Activated T-helper 1 cell treated with anti-CD3 and anti-CD28 coated beads, Interleukin-12 subunit alpha, Interleukin-12 subunit beta, Interleukin-2, Interleukin-4 antibody, amounts not matched to agents 30 ng/mL and 10 ng/mL and 1 ng/mL, durations not matched to agents 14 hours and 24 hours and 36 hours (primary cell): Measurements from ENCODE around the gene DNAJC24. TPM values are rescaled to one million over a fixed set of nuclear protein-coding genes. Genes with fewer than 3 reads are reported as not detected.

ENCODE experiments used
- DNase-seq: peaks from one replicate; pipeline ENCODE4 v3.0.0; 2021; ENCODE audit warnings: low spot score
- H3K27ac Mint-ChIP-seq: one replicate; pipeline ENCODE4 v1.8.0; 2021; ENCODE audit warnings: mild to moderate bottlenecking, mixed read lengths
- H3K27me3 Mint-ChIP-seq: one replicate; pipeline ENCODE4 v1.8.0; 2022; ENCODE audit warnings: mild to moderate bottlenecking, moderate library complexity, mixed read lengths; ENCODE audit not compliant: insufficient read depth
- H3K36me3 Mint-ChIP-seq: one replicate; pipeline ENCODE4 v1.8.0; 2021; ENCODE audit warnings: low read depth, mixed read lengths
- H3K4me1 Mint-ChIP-seq: one replicate; pipeline ENCODE4 v1.8.0; 2021; ENCODE audit warnings: low read depth, mixed read lengths
- H3K4me3 Mint-ChIP-seq: one replicate; pipeline ENCODE4 v1.8.0; 2021; ENCODE audit warnings: mild to moderate bottlenecking, moderate library complexity, mixed read lengths
- H3K9me3 Mint-ChIP-seq: one replicate; pipeline ENCODE4 v1.8.0; 2021; ENCODE audit warnings: mixed read lengths
- intact Hi-C: fragments of 100-400 bp; cut with micrococcal nuclease; formaldehyde crosslinking; loops from one replicate; pipeline ENCODE4 v1.15.1; 2024
- total RNA-seq: library from RNA; stranded (reverse); gene quantifications from 2 replicates; pipeline ENCODE4 v1.2.3, GENCODE V29; 2022

DNAJC24 gene
- total RNA-seq, 1 donor from 2014 or later = 15.8 TPM

DNA sequence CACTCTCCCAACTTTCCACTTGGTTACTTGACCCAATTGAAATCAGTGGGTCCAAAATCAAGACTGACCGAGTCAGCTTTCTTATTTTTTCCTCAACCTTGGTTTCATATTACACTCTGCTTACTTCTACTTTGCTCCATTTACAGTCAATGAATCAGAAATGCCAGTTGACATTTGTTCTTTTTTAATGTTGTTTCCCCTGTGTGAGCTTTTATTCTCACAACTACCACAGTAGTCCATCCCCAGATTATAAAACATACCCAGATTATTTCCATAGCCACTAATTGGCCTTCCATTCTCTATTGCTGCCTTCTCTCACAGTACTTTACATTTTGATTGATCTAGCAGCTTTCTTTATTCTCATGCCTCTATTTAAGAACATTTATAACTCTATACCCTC, 50.0 kb downstream of the DNAJC24 start:
- Mint-ChIP-seq H3K36me3 (no peaks in the 10 kb centered on the region), H3K4me3 (no peak overlapping the region), H3K27ac (no peak overlapping the region), H3K9me3 (no peaks in the 10 kb centered on the region), H3K27me3 (no peaks in the 10 kb centered on the region), H3K4me1 (no peaks in the 10 kb centered on the region)
- DNase-seq = no peak
- intact Hi-C loops = no loop called here

DNA sequence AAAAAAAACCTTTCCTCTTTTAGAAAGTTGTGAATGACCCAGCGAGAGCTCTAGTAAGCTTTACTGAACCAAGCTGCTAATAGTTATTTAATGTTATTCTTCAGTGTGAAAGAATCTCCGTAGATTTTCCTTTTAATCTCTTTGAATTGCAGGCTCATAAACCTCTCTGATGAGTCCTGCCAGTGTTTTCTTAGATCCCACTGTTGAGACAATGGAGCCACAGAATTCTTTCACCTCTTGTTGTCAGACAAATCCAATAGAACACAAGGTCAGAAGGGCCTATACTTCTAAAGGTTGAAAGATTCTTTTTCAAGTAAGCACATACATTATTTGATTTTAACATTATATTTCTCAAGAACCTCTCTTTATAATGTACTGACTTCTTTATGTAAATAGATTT, 52.2 kb downstream of the DNAJC24 start:
- Mint-ChIP-seq H3K9me3 (no peaks in the 10 kb centered on the region), H3K36me3 (peaks cover 1% of the 10 kb centered on the region), H3K4me1 (no peaks in the 10 kb centered on the region), H3K27me3 (no peaks in the 10 kb centered on the region), H3K27ac (no peak overlapping the region), H3K4me3 (no peak overlapping the region)
- DNase-seq = no peak
- intact Hi-C loops = no loop called here

DNA sequence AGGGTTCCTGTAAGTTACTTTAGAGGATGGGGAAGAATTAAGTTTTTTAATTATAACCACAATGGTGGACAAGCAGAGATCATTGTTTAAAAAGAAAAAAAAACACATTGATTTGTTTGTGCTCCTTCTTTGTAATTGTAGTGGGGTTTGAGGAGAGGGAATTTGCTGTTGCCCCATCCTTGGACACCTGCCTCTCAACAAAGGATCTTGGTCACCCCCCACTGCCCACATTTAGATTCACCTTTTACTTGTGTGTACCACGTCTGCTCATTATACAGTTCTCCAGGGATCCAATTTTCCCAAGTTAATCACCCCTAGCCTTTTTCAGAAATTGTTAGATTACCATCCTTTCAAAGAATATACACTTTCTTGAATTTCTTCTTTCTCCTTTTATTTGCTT, 53.0 kb downstream of the DNAJC24 start:
- Mint-ChIP-seq H3K4me3 (no peak overlapping the region), H3K27ac (no peak overlapping the region), H3K9me3 (no peaks in the 10 kb centered on the region), H3K4me1 (no peaks in the 10 kb centered on the region), H3K27me3 (no peaks in the 10 kb centered on the region), H3K36me3 (peaks cover 1% of the 10 kb centered on the region)
- intact Hi-C loops = no loop called here
- DNase-seq = no peak

DNA sequence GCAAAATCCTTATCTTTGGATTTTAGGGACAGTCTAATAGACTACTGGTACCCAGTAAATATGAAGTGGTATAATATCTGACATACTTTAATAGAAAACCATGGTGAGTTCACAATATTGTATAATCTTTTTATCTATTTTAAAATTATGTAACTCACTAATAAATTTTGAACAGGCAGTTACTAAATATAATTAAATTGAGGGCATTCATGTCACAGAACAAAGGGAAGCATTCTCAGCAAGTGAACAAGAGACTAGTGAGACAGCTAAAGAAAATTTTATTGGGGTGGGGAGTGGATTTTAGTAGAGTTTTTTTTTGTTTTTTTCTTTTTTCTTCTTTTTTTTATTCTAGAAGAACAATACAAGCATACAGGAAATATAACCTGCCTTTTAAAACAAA, 55.0 kb downstream of the DNAJC24 start:
- Mint-ChIP-seq H3K27ac (no peak overlapping the region), H3K9me3 (no peaks in the 10 kb centered on the region), H3K4me1 (no peaks in the 10 kb centered on the region), H3K27me3 (no peaks in the 10 kb centered on the region), H3K36me3 (peaks cover 1% of the 10 kb centered on the region), H3K4me3 (no peak overlapping the region)
- intact Hi-C loops = no loop called here
- DNase-seq = no peak

DNA sequence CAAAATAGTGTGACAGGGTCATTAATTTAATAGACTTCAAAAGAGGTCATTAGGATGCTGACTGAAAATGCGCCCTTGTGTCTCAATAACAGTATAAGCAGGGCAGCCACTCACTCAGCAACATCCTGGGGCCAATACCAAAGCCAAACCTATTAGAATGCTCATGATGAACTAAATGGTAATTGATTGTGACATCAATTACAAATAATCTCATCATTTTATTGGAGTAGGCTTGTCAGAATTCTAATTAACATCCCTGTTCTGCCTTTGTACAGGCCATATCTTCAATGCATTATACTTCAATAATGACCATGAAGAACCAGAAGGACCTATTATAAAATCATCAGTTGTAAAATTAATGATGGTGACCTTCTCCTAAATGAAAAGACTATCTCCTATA, 64.2 kb downstream of the DNAJC24 start:
- Mint-ChIP-seq H3K27me3 (no peaks in the 10 kb centered on the region), H3K36me3 (peaks cover 7% of the 10 kb centered on the region), H3K27ac (no peak overlapping the region), H3K9me3 (peaks cover 7% of the 10 kb centered on the region), H3K4me3 (no peak overlapping the region), H3K4me1 (peaks cover 18% of the 10 kb centered on the region)
- intact Hi-C loops = no loop called here
- DNase-seq = no peak

DNA sequence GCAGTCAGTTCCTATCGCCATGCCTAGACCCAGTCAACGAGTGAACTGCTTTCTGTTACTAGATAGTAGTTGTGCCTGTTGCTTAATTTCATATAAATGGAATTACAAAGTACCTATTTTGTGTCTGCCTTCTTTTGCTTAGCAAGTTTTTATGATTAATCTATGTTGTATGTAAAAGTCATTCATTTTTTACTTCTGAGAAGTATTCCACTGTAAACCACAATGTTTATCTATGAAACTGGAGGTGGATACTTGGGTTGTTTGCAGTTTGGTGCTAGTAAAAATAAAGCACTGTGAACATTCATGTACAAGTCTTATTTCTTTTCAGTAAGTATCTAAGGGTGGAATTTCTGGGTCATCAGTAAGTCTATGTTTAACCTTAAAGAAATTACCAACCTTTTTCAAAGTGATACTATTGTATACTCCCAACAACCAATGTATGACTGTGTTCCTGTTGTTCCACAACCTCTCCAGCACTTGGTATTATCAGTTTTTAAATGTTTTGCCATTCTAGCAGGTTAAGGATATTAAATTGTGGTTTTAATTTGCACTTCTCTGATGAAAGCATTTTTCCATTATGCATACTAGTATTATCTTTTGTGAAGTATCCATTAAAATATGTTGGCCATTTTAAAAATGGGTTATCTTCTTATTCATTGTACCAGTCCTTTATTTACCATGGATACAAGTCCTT, 68.2 kb downstream of the DNAJC24 start:
- intact Hi-C loops = no loop called here
- no peak overlapping the region for H3K4me3 Mint-ChIP-seq
- peaks cover 18% of the 10 kb centered on the region for H3K4me1 Mint-ChIP-seq
- no peaks in the 10 kb centered on the region for H3K27me3 Mint-ChIP-seq
- peak overlapping the region; percentile 62 for H3K27ac Mint-ChIP-seq
- H3K36me3 Mint-ChIP-seq = no peaks in the 10 kb centered on the region
- DNase-seq = no peak
- peaks cover 7% of the 10 kb centered on the region for H3K9me3 Mint-ChIP-seq

DNA sequence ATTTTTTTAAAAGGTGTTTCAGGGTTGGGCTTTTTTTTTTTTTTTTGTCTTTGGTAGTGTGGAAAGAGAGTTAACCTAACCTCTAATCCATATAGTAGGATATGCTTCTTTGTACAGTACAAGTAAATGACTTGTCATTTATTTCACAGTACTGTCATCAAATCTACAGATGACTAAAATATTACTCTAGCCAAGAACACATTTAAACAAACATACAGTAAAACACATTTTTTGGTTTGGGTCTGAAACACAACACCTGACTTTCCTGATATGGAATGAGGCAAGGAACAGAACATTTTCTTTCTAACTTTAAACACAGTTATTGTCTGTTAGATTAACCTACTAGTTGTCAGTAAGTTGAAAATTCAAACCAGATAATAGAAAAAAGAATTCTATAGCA, 71.6 kb downstream of the DNAJC24 start:
- peaks cover 18% of the 10 kb centered on the region for H3K4me1 Mint-ChIP-seq
- H3K9me3 Mint-ChIP-seq = peaks cover 7% of the 10 kb centered on the region
- no peak overlapping the region for H3K27ac Mint-ChIP-seq
- no peaks in the 10 kb centered on the region for H3K27me3 Mint-ChIP-seq
- peaks cover 4% of the 10 kb centered on the region for H3K36me3 Mint-ChIP-seq
- H3K4me3 Mint-ChIP-seq = no peak overlapping the region
- no peak for DNase-seq
- intact Hi-C loops = no loop called here

DNA sequence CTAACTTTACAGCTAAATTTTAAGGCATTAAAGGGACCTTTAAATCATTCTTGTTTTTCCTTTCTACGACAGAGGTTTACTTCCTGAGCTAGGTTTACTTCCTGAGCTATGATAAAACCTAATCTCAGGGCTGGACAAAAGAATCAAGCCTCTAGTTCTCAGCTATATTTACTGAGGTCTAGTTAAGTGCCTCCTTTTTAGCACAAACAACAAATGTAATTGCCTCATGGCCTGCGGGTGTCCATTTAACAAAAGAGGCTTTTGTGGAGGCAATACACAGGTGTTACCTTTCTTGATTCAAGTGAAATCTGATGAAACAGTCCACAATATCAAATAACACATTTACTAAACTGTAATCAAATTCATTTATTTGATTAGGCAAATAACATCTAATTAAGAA, 72.4 kb downstream of the DNAJC24 start:
- Mint-ChIP-seq H3K4me1 (peaks cover 14% of the 10 kb centered on the region), H3K27me3 (no peaks in the 10 kb centered on the region), H3K4me3 (no peak overlapping the region), H3K36me3 (peaks cover 5% of the 10 kb centered on the region), H3K9me3 (peaks cover 8% of the 10 kb centered on the region), H3K27ac (no peak overlapping the region)
- intact Hi-C loops = no loop called here
- no peak for DNase-seq

DNA sequence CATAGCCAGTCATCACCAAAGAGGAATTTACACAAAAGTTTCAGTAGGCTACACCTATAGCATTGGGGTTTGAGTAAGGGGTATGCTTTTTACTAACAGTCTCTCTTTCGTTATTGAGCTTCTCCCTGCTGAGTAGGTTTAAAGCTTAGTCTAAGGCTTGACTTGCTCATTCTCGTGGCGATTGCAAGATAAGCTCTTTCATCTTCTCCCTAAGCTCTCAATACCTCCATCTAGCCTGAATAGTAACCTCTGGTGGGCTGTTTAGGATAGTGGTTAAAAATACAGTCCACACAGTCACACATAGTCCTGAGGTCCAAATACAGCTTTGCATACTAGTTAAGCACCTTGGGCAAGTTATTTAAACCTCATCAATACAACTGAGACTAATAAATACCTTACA, 74.1 kb downstream of the DNAJC24 start:
- DNase-seq = no peak
- H3K36me3 Mint-ChIP-seq = peaks cover 11% of the 10 kb centered on the region
- no peak overlapping the region for H3K27ac Mint-ChIP-seq
- H3K9me3 Mint-ChIP-seq = peaks cover 3% of the 10 kb centered on the region
- intact Hi-C loops = no loop called here
- H3K4me3 Mint-ChIP-seq = no peak overlapping the region
- H3K4me1 Mint-ChIP-seq = no peaks in the 10 kb centered on the region
- no peaks in the 10 kb centered on the region for H3K27me3 Mint-ChIP-seq

DNA sequence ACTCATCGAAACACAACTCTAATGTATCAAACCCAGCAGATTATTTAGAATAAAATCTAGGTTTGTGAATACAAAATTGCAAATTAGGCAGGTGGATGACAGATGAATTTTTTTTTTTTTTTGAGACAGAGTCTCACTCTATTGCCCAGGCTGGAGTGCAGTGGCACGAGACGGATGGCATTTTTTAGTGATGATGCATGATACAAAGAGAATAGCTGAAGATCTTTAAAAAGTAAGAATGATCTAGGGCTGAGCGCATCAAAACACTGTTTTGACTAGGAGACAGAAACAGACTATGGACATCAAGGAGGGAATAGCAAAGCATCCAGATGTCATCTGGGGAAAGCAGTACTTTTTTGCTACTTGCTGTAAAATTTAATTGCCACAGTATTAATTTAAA, 76.0 kb downstream of the DNAJC24 start:
- H3K27ac Mint-ChIP-seq = no peak overlapping the region
- DNase-seq = no peak
- H3K36me3 Mint-ChIP-seq = peaks cover 14% of the 10 kb centered on the region
- no peak overlapping the region for H3K4me3 Mint-ChIP-seq
- H3K4me1 Mint-ChIP-seq = no peaks in the 10 kb centered on the region
- intact Hi-C loops = no loop called here
- H3K27me3 Mint-ChIP-seq = no peaks in the 10 kb centered on the region
- peaks cover 3% of the 10 kb centered on the region for H3K9me3 Mint-ChIP-seq

DNA sequence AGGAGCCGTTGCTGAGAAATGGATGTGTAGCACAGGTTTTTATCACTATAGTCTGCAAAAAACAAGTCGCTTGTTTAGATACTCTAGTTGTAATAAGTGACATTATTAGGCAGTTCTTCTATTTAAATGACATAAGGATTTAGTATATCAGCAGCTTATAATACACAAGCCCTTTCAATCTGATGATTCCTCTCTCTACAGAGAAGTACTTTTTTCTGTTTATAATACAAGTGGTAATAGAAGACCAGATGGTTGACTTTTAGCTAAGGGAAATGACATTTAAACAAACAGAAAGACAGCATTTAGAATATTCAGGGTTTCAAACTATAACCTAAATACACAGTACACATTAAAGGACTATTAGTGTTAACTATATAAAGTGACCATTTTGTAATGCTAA, 79.4 kb downstream of the DNAJC24 start:
- no peak overlapping the region for H3K27ac Mint-ChIP-seq
- intact Hi-C loops = no loop called here

DNA sequence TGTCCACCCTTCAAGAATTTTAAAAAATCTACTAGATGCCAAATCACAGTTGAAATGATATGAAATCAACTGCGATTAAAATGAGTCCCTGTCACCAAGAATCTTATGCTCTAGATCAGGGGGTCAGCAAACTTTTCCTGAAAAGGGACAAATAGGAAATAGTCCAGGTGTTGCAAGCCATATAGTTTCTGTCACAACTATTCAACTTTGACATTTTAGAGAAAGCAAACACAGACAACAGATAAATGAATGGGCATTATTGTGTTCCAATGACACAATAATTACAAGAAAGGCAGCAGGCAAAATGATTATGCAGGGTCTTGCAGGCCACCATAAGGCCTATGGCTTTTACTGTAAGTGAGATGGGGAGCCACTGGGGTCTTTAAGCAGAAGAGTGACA, 81.2 kb downstream of the DNAJC24 start:
- Mint-ChIP-seq H3K36me3 (peaks cover 25% of the 10 kb centered on the region), H3K27ac (no peak overlapping the region), H3K9me3 (peaks cover 3% of the 10 kb centered on the region), H3K4me1 (no peaks in the 10 kb centered on the region), H3K4me3 (no peak overlapping the region), H3K27me3 (no peaks in the 10 kb centered on the region)
- intact Hi-C loops = no loop called here
- DNase-seq = no peak

More for the DNA sequence above, 79.4 kb downstream of the DNAJC24 start:
- H3K9me3 Mint-ChIP-seq = peaks cover 3% of the 10 kb centered on the region
- H3K4me3 Mint-ChIP-seq = no peak overlapping the region
- no peak for DNase-seq
- peaks cover 25% of the 10 kb centered on the region for H3K36me3 Mint-ChIP-seq
- no peaks in the 10 kb centered on the region for H3K27me3 Mint-ChIP-seq
- no peaks in the 10 kb centered on the region for H3K4me1 Mint-ChIP-seq

DNA sequence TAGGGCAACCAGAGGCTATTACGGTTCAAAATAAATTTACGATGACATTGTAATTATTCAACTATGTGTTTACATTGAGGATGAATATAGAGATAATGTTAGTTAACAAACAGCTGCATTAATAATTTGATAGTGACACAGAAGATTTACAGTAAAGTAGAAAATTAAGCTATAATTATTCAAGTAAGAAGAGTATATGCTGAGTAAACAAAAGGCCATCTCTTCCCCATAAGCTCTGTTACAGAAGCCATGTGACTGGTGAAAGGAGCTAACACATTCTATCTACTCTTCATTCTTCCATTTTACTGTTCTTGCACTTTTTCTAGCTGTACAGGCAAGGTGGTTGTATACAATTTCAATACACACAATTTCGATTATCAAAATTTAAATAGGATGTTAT, 85.5 kb downstream of the DNAJC24 start:
- H3K4me3 Mint-ChIP-seq = no peak overlapping the region
- H3K4me1 Mint-ChIP-seq = no peaks in the 10 kb centered on the region
- intact Hi-C loops = loop anchor here (2.0 kb wide), 1 partner anchor 78 kb away; no protein-coding TSS in a partner anchor
- no peaks in the 10 kb centered on the region for H3K9me3 Mint-ChIP-seq
- H3K27me3 Mint-ChIP-seq = no peaks in the 10 kb centered on the region
- DNase-seq = no peak
- peaks cover 19% of the 10 kb centered on the region for H3K36me3 Mint-ChIP-seq
- H3K27ac Mint-ChIP-seq = no peak overlapping the region

DNA sequence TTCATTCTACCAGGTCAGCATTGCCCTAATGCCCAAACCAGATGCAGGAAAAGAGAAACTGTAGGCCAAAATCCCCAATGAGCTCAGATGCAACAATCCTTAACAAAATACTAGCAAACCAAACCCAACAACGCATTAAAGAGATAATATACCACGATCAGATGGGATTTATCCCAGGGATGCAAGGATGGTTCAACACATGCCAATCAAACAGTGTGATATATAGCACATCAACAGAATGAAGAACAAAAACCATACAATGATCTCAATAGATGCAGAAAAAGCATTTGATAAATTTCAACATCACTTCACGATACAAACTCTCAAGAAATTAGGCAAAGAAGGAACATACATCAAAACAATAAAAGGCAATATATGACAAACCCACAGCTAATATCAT, 94.8 kb downstream of the DNAJC24 start:
- intact Hi-C loops = no loop called here
- H3K9me3 Mint-ChIP-seq = peaks cover 14% of the 10 kb centered on the region
- no peak overlapping the region for H3K4me3 Mint-ChIP-seq
- no peaks in the 10 kb centered on the region for H3K4me1 Mint-ChIP-seq
- peaks cover 12% of the 10 kb centered on the region for H3K36me3 Mint-ChIP-seq
- H3K27me3 Mint-ChIP-seq = no peaks in the 10 kb centered on the region
- H3K27ac Mint-ChIP-seq = no peak overlapping the region
- DNase-seq = no peak
